Endothelial cell of umbilical vein (primary cell): Measurements from ENCODE around the gene L3MBTL3. TPM values are rescaled to one million over a fixed set of nuclear protein-coding genes. Genes with fewer than 3 reads are reported as not detected.

Source experiments
- BruUV-seq: library from RNA; stranded (reverse); fragments of 400-500 nt; replicated peaks from 2 replicates; lab custom pipeline; 2021; lab: Mats Ljungman, UMichigan
- CTCF ChIA-PET: fragments of 300-600, 350-600 bp; sonication (Branson Sonifier 250); formaldehyde crosslinking; loops from one replicate; lab custom pipeline; 2021; ENCODE audit warnings: antibody characterized with exemption, inconsistent platforms; lab: Charles Lee
- POLR2A ChIA-PET: fragments of 300-600, 350-600 bp; sonication (Branson Sonifier 250); formaldehyde crosslinking; loops from one replicate; lab custom pipeline; 2021; ENCODE audit warnings: antibody characterized with exemption, inconsistent platforms; lab: Charles Lee
- DNase-seq: peaks from one replicate; pipeline ENCODE4 v3.0.0-alpha.2; 2011; ENCODE audit warnings: low read depth, low spot score
- FAIRE-seq: peaks from 2 replicates; lab custom pipeline; 2011; peaks lifted over from hg19 to GRCh38; lab: Jason Lieb, UNC
- H2AFZ ChIP-seq: 2 replicates; pipeline ENCODE4 v1.6.0; 2012; ENCODE audit warnings: low read depth, low read length, control low read depth, inconsistent platforms
- H3K27ac ChIP-seq: 2 replicates; pipeline ENCODE4 v1.5.1; 2011; ENCODE audit warnings: low read depth, mild to moderate bottlenecking, control low read depth, low read length, moderate library complexity; ENCODE audit not compliant: insufficient read depth
- H3K27me3 ChIP-seq, 2 experiments: 2 replicates each; pipeline versions ENCODE4 v1.6.0 to v1.6.1; 2011; ENCODE audit warnings: low read length in 2 of 2, mixed read lengths in 1 of 2; ENCODE audit not compliant: control insufficient read depth in 2 of 2, insufficient read depth in 2 of 2
- H3K36me3 ChIP-seq, 2 experiments: 2 replicates in 1 of 2; 3 replicates in 1 of 2; pipeline ENCODE4 v1.5.1; 2011; ENCODE audit warnings: low read length in 2 of 2, mild to moderate bottlenecking in 1 of 2, moderate library complexity in 1 of 2; ENCODE audit not compliant: control insufficient read depth in 2 of 2, insufficient read depth in 2 of 2; ENCODE audit errors: extremely low read depth in 1 of 2
- H3K4me1 ChIP-seq: 3 replicates; pipeline ENCODE4 v1.5.1; 2011; ENCODE audit warnings: mild to moderate bottlenecking, low read length; ENCODE audit not compliant: control insufficient read depth, insufficient read depth; ENCODE audit errors: extremely low read depth
- H3K4me2 ChIP-seq: 2 replicates; pipeline ENCODE4 v1.6.1; 2011; ENCODE audit warnings: low read length, control low read depth, mixed read lengths; ENCODE audit not compliant: insufficient read depth
- H3K4me3 ChIP-seq, 3 experiments: fragments of 200-600 bp in 1 of 3; sonication (generic), shearing (Covaris generic) in 1 of 3; replicated peaks in 1 of 3; 2 replicates each; pipeline ENCODE4 v1.5.1; 2011 to 2016; ENCODE audit warnings: control low read depth in 3 of 3, low read length in 3 of 3, mild to moderate bottlenecking in 2 of 3, inconsistent platforms in 1 of 3, low read depth in 1 of 3, moderate library complexity in 1 of 3; ENCODE audit not compliant: insufficient read depth in 1 of 3
- H3K79me2 ChIP-seq: 2 replicates; pipeline ENCODE4 v1.6.0; 2012; ENCODE audit warnings: low read length, inconsistent platforms; ENCODE audit not compliant: control insufficient read depth, insufficient read depth
- H3K9ac ChIP-seq: replicated peaks from 2 replicates; pipeline ENCODE3; 2011; ENCODE audit warnings: low read length, control low read depth; ENCODE audit not compliant: insufficient read depth; ENCODE audit errors: extremely low read depth
- H3K9me1 ChIP-seq: replicated peaks from 3 replicates; pipeline ENCODE4 v1.6.0; 2011; ENCODE audit warnings: mild to moderate bottlenecking, low read length; ENCODE audit not compliant: control insufficient read depth, insufficient read depth; ENCODE audit errors: extremely low read depth
- H3K9me3 ChIP-seq: replicated peaks from 2 replicates; pipeline ENCODE4 v1.5.1; 2012; ENCODE audit warnings: low read length, inconsistent platforms; ENCODE audit not compliant: control insufficient read depth, insufficient read depth
- H4K20me1 ChIP-seq: replicated peaks from 2 replicates; pipeline ENCODE3; 2011; ENCODE audit warnings: mild to moderate bottlenecking, low read length; ENCODE audit not compliant: control insufficient read depth, insufficient read depth; ENCODE audit errors: extremely low read depth
- EZH2 ChIP-seq: IDR thresholded peaks from 2 replicates; pipeline ENCODE4 v1.6.1; 2012; ENCODE audit warnings: borderline replicate concordance, low read depth, mild to moderate bottlenecking, moderate library complexity, low read length, inconsistent platforms; ENCODE audit not compliant: severe bottlenecking
- FOS ChIP-seq: IDR thresholded peaks from 2 replicates; pipeline ENCODE4 v1.6.1; 2011; ENCODE audit warnings: mild to moderate bottlenecking, low read length, moderate library complexity, borderline replicate concordance; ENCODE audit not compliant: insufficient read depth
- GATA2 ChIP-seq: IDR thresholded peaks from 2 replicates; pipeline ENCODE4 v1.7.0; 2011; ENCODE audit warnings: low read depth, mild to moderate bottlenecking, moderate library complexity, mixed read lengths, low read length; ENCODE audit not compliant: insufficient read length, insufficient read depth
- JUN ChIP-seq: IDR thresholded peaks from 2 replicates; pipeline ENCODE4 v1.6.1; 2011; ENCODE audit warnings: borderline replicate concordance, low read depth; ENCODE audit not compliant: insufficient read length, insufficient read depth
- MYC ChIP-seq: IDR thresholded peaks from one replicate; pipeline ENCODE4 v1.6.1; 2011; ENCODE audit warnings: mild to moderate bottlenecking, low read depth, low read length
- POLR2A ChIP-seq: IDR thresholded peaks from 2 replicates; pipeline ENCODE4 v1.6.1; 2012; ENCODE audit warnings: low read depth, mild to moderate bottlenecking, control low read depth, low read length
- POLR2AphosphoS5 ChIP-seq: IDR thresholded peaks from 2 replicates; pipeline ENCODE4 v1.6.1; 2012; ENCODE audit warnings: low read depth, mild to moderate bottlenecking, control low read depth, low read length, moderate library complexity; ENCODE audit not compliant: insufficient read depth
- dilution Hi-C: fragments of 300-500 bp; cut with MboI; formaldehyde crosslinking; loops from one replicate; pipeline ENCODE4 v1.15.0; 2019; ENCODE audit warnings: low sequenced_read_pairs; ENCODE audit not compliant: extremely low pct_ligation_motif_present
- intact Hi-C: fragments of 100-400 bp; cut with micrococcal nuclease; formaldehyde crosslinking; loops from one replicate; pipeline ENCODE4 v1.10.0; 2022
- polyA plus RNA-seq, 4 experiments: library from polyadenylated mRNA; depleted of rRNA in 3 of 4; stranded (reverse) in 3 of 4; unstranded in 1 of 4; fragments of >200 nt; gene quantifications; 2 replicates each; pipeline versions ENCODE4 v1.2.1 to v1.2.3, GENCODE V29; 2011 to 2012; ENCODE audit warnings: missing spikeins in 1 of 4
- total RNA-seq: library from RNA; stranded (reverse); gene quantifications from 2 replicates; pipeline ENCODE4 v1.2.3, GENCODE V29; 2021
- TF ChIP-seq, protein P1 (sequence below), 2 donors: IDR thresholded peaks; 1 replicate in 1 of 2; 2 replicates in 1 of 2; pipeline ENCODE4 v1.5.1; 2011; ENCODE audit warnings: low read length in 2 of 2, mild to moderate bottlenecking in 2 of 2, moderate library complexity in 2 of 2, control low read depth in 1 of 2, inconsistent platforms in 1 of 2, low read depth in 1 of 2; ENCODE audit not compliant: insufficient read depth in 1 of 2; ENCODE audit errors: extremely low read depth in 1 of 2
- TF ChIP-seq, protein P2 (sequence below): IDR thresholded peaks from 2 replicates; pipeline ENCODE4 v1.6.1; 2011; ENCODE audit not compliant: insufficient read depth, insufficient read length

Gene L3MBTL3
- total and polyA plus RNA-seq, 2 donors (not counting 3 experiments of a cell fraction or from before 2014, with no cell fraction given): 26.5 to 86.1 TPM

DNA sequence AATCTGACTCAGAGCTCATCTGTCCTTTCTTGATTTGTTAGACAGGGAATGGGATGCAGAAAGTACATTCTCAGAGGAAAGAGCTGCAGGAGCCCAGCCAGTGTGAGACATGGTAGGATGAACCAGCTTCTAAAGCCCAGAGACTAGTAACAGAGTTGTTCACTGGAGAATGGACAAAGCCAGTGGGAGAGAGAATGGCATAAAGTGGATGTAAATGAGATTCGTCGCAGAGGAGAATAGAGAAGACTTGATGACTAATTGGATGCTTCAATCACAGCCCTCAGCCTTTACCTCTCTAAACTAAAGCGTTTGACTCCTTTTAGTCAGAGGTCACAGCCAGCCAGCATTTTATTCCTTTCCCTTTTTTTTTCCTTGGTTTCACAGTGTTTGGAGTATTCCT is 25.5 kb upstream of the L3MBTL3 start:
- no peaks in the 10 kb centered on the region for H3K4me1 ChIP-seq
- H4K20me1 ChIP-seq: no peaks in the 10 kb centered on the region
- no peaks in the 10 kb centered on the region for H3K36me3 ChIP-seq
- intact Hi-C loops: no loop called here
- dilution Hi-C loops: no loop called here
- no peak overlapping the region for H2AFZ ChIP-seq
- no peaks in the 10 kb centered on the region for H3K9me3 ChIP-seq
- no peak overlapping the region for H3K27ac ChIP-seq
- no TSS peak for BruUV-seq
- H3K79me2 ChIP-seq: no peaks in the 10 kb centered on the region
- TF ChIP-seq FOS: no peak
- no peak for TF ChIP-seq MYC
- TF ChIP-seq, protein P1, sequence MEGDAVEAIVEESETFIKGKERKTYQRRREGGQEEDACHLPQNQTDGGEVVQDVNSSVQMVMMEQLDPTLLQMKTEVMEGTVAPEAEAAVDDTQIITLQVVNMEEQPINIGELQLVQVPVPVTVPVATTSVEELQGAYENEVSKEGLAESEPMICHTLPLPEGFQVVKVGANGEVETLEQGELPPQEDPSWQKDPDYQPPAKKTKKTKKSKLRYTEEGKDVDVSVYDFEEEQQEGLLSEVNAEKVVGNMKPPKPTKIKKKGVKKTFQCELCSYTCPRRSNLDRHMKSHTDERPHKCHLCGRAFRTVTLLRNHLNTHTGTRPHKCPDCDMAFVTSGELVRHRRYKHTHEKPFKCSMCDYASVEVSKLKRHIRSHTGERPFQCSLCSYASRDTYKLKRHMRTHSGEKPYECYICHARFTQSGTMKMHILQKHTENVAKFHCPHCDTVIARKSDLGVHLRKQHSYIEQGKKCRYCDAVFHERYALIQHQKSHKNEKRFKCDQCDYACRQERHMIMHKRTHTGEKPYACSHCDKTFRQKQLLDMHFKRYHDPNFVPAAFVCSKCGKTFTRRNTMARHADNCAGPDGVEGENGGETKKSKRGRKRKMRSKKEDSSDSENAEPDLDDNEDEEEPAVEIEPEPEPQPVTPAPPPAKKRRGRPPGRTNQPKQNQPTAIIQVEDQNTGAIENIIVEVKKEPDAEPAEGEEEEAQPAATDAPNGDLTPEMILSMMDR (IDR thresholded peaks at IDR 0.05; ENCODE audit: extremely low read depth in 1 of 2, insufficient read depth in 1 of 2, low read depth in 1 of 2, low read length in 2 of 2): no peak
- no peak for TF ChIP-seq POLR2AphosphoS5
- no peak for TF ChIP-seq JUN
- no peak for TF ChIP-seq POLR2A
- TF ChIP-seq EZH2: no peak
- H3K27me3 ChIP-seq: no peaks in the 10 kb centered on the region
- H3K9me1 ChIP-seq: no peaks in the 10 kb centered on the region
- no peak for FAIRE-seq
- DNase-seq: no peak
- H3K4me3 ChIP-seq: no peak overlapping the region
- POLR2A ChIA-PET: no interaction called here
- no peak overlapping the region for H3K9ac ChIP-seq
- H3K4me2 ChIP-seq: no peak overlapping the region
- CTCF ChIA-PET: interaction anchor here (0.8 to 1.5 kb wide), 5 partner anchors 16 to 217 kb away, joined by 3 to 4 read pairs (median 3); no protein-coding TSS in a partner anchor

DNA sequence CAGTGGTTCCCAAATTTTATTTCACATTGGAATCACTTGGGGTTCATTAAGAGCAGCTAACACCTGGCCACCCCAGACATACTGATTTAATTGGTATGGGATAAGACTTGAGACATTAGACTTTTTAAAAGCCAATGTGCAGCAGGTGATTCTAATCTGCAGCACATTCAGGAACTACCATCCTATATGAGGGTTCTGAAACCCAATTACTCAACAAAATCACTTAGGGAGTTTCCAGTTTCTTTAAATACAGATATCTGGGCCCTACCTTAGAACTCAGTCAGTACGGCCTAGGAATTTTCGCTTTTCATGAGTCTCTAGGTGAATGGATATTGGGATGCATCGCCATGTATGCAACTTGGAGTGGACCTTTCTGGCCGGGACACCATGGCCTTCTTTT is 24.0 kb upstream of the L3MBTL3 start:
- Histone ChIP-seq H4K20me1 (no peaks in the 10 kb centered on the region), H3K27ac (no peak overlapping the region), H2AFZ (no peak overlapping the region), H3K4me1 (no peaks in the 10 kb centered on the region), H3K4me3 (no peak overlapping the region), H3K9me3 (no peaks in the 10 kb centered on the region), H3K27me3 (no peaks in the 10 kb centered on the region), H3K79me2 (no peaks in the 10 kb centered on the region), H3K4me2 (no peak overlapping the region), H3K9ac (no peak overlapping the region), H3K9me1 (no peaks in the 10 kb centered on the region), H3K36me3 (no peaks in the 10 kb centered on the region)
- ChIA-PET POLR2A (no interaction called here), CTCF (interaction anchor here (1.0 kb wide), 1 partner anchor 12 kb away, joined by 3 read pairs; no protein-coding TSS in a partner anchor)
- no peak for DNase-seq
- no peak for FAIRE-seq
- intact Hi-C loops (no loop called here), dilution Hi-C loops (no loop called here)
- BruUV-seq: no TSS peak
- TF ChIP-seq JUN (no peak), EZH2 (no peak), POLR2A (no peak), GATA2 (no peak), MYC (no peak), FOS (no peak)
- TF ChIP-seq, protein P1 (IDR thresholded peaks at IDR 0.05; ENCODE audit: extremely low read depth in 1 of 2, insufficient read depth in 1 of 2, low read depth in 1 of 2, low read length in 2 of 2): no peak
- TF ChIP-seq, protein P2, sequence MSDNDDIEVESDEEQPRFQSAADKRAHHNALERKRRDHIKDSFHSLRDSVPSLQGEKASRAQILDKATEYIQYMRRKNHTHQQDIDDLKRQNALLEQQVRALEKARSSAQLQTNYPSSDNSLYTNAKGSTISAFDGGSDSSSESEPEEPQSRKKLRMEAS: no peak
